ENCODE data around the gene SLC7A10.

Gene SLC7A10

GRCh38 chr19:33255781-33256180 lies 30.1 kb upstream of the SLC7A10 start:
- in situ Hi-C loops (cut with MboI; ENCODE audit: low sequenced_read_pairs, unreplicated experiment): no loop called here
- DNase-seq (ENCODE audit: low spot score): no peak
- TF ChIP-seq CTCF (IDR thresholded peaks at IDR 0.05; ENCODE audit: borderline replicate concordance, control extremely low read depth, extremely low read depth, insufficient read depth, missing control alignments): no peak

- no peak for DNase-seq (ENCODE audit: low spot score)
- in situ Hi-C loops (cut with MboI; ENCODE audit: low sequenced_read_pairs, unreplicated experiment): no loop called here
- TF ChIP-seq CTCF (IDR thresholded peaks at IDR 0.05; ENCODE audit: borderline replicate concordance, control extremely low read depth, extremely low read depth, insufficient read depth, missing control alignments): no peak
Observed at GRCh38 chr19:33254245-33254824, 28.7 kb upstream of the SLC7A10 start.

- in situ Hi-C loops (cut with MboI; ENCODE audit: low sequenced_read_pairs, unreplicated experiment): no loop called here
- no peak for TF ChIP-seq CTCF (IDR thresholded peaks at IDR 0.05; ENCODE audit: borderline replicate concordance, control extremely low read depth, extremely low read depth, insufficient read depth, missing control alignments)
- DNase-seq (ENCODE audit: low spot score): no peak
Observed at GRCh38 chr19:33252971-33253370, 27.3 kb upstream of the SLC7A10 start.

- in situ Hi-C loops (cut with MboI; ENCODE audit: low sequenced_read_pairs, unreplicated experiment): no loop called here
- DNase-seq (ENCODE audit: low spot score): no peak
- no peak for TF ChIP-seq CTCF (IDR thresholded peaks at IDR 0.05; ENCODE audit: borderline replicate concordance, control extremely low read depth, extremely low read depth, insufficient read depth, missing control alignments)
Observed at GRCh38 chr19:33252418-33252962, 26.8 kb upstream of the SLC7A10 start.

- DNase-seq (ENCODE audit: low spot score): no peak
- in situ Hi-C loops (cut with MboI; ENCODE audit: low sequenced_read_pairs, unreplicated experiment): no loop called here
- no peak for TF ChIP-seq CTCF (IDR thresholded peaks at IDR 0.05; ENCODE audit: borderline replicate concordance, control extremely low read depth, extremely low read depth, insufficient read depth, missing control alignments)
Observed at GRCh38 chr19:33251526-33252090, 26.0 kb upstream of the SLC7A10 start.

- in situ Hi-C loops (cut with MboI; ENCODE audit: low sequenced_read_pairs, unreplicated experiment): no loop called here
- DNase-seq (ENCODE audit: low spot score): no peak
- no peak for TF ChIP-seq CTCF (IDR thresholded peaks at IDR 0.05; ENCODE audit: borderline replicate concordance, control extremely low read depth, extremely low read depth, insufficient read depth, missing control alignments)
Observed at GRCh38 chr19:33251076-33251475, 25.4 kb upstream of the SLC7A10 start.
